Measurements from ENCODE around the gene FOXP1.

DNA sequence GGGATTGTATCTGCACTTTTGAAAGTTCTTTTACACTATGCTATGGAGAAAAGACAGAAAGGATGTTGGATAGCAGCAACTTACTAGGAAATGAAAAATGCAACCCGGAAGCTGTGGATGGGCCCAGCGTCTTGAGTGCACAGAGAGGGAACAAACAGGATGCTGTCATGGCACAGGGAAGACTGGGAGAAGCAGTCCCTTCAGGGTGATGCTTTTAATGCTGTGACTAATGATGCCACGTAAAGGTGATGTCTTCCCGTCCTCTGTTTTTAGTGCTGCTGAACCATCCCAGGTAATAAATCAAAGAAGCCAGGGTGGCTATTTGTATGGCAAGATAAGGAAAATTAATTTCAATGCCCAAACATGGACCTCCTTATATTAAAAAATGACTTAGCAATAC, 437.6 kb downstream of the FOXP1 start:
- TF ChIP-seq, protein P1, sequence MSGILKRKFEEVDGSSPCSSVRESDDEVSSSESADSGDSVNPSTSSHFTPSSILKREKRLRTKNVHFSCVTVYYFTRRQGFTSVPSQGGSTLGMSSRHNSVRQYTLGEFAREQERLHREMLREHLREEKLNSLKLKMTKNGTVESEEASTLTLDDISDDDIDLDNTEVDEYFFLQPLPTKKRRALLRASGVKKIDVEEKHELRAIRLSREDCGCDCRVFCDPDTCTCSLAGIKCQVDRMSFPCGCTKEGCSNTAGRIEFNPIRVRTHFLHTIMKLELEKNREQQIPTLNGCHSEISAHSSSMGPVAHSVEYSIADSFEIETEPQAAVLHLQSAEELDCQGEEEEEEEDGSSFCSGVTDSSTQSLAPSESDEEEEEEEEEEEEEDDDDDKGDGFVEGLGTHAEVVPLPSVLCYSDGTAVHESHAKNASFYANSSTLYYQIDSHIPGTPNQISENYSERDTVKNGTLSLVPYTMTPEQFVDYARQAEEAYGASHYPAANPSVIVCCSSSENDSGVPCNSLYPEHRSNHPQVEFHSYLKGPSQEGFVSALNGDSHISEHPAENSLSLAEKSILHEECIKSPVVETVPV (CRISPR knock-in tag; IDR thresholded peaks at IDR 0.05): no peak
- TF ChIP-seq ZFP30 (CRISPR knock-in tag; IDR thresholded peaks at IDR 0.05) (no peak), ARNTL (CRISPR knock-in tag; IDR thresholded peaks at IDR 0.05; ENCODE audit: borderline replicate concordance, low read depth) (no peak), TCF4 (CRISPR knock-in tag; IDR thresholded peaks at IDR 0.05; ENCODE audit: borderline replicate concordance) (no peak), PPARA (CRISPR knock-in tag; IDR thresholded peaks at IDR 0.05; ENCODE audit: borderline replicate concordance) (no peak), ZFP3 (CRISPR knock-in tag; IDR thresholded peaks at IDR 0.05) (no peak)
- TF ChIP-seq, protein P2, sequence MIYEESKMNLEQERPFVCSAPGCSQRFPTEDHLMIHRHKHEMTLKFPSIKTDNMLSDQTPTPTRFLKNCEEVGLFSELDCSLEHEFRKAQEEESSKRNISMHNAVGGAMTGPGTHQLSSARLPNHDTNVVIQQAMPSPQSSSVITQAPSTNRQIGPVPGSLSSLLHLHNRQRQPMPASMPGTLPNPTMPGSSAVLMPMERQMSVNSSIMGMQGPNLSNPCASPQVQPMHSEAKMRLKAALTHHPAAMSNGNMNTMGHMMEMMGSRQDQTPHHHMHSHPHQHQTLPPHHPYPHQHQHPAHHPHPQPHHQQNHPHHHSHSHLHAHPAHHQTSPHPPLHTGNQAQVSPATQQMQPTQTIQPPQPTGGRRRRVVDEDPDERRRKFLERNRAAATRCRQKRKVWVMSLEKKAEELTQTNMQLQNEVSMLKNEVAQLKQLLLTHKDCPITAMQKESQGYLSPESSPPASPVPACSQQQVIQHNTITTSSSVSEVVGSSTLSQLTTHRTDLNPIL (CRISPR knock-in tag; IDR thresholded peaks at IDR 0.05; ENCODE audit: low read depth): no peak
- TF ChIP-seq, protein P3, sequence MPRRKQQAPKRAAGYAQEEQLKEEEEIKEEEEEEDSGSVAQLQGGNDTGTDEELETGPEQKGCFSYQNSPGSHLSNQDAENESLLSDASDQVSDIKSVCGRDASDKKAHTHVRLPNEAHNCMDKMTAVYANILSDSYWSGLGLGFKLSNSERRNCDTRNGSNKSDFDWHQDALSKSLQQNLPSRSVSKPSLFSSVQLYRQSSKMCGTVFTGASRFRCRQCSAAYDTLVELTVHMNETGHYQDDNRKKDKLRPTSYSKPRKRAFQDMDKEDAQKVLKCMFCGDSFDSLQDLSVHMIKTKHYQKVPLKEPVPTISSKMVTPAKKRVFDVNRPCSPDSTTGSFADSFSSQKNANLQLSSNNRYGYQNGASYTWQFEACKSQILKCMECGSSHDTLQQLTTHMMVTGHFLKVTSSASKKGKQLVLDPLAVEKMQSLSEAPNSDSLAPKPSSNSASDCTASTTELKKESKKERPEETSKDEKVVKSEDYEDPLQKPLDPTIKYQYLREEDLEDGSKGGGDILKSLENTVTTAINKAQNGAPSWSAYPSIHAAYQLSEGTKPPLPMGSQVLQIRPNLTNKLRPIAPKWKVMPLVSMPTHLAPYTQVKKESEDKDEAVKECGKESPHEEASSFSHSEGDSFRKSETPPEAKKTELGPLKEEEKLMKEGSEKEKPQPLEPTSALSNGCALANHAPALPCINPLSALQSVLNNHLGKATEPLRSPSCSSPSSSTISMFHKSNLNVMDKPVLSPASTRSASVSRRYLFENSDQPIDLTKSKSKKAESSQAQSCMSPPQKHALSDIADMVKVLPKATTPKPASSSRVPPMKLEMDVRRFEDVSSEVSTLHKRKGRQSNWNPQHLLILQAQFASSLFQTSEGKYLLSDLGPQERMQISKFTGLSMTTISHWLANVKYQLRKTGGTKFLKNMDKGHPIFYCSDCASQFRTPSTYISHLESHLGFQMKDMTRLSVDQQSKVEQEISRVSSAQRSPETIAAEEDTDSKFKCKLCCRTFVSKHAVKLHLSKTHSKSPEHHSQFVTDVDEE (CRISPR knock-in tag; IDR thresholded peaks at IDR 0.05): no peak

Data from SK-N-SH treated with all-trans-retinoic acid at 6 μM for 48 hours (cell line).